ENCODE results near the gene TRIM22. TPM values are rescaled to one million over a fixed set of nuclear protein-coding genes. Genes with fewer than 3 reads are reported as not detected.
"Not testable (repeated sequence)": the region's sequence is repeated elsewhere in the genome, so short reads cannot be mapped to it uniquely, and the experiment has no call there.

Gene TRIM22
- polyA plus RNA-seq, 1 donor (not counting 4 experiments of a cell fraction or from before 2014, with no cell fraction given) = 119 TPM

DNA sequence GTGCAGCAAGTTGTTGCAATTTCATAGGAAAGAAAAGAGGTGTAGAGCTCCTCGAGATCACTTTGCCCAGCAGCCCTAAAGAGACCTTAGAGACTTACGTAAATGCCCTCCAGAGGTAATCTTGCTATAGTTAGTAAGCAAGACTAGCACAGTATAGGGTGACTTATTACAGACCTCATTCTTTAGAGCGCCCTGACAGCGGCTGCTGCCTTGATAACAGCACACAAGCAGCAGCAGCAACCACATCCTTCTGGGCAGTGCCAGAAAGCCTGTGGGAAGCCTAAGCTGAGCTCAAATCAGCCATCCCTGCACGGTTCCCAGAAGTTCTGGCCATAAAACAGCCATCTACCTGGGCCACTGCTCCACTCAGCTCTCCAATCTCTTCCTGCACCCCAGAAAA is 24.1 kb downstream of the TRIM22 start:
- no peaks in the 10 kb centered on the region for H4K20me1 ChIP-seq (ENCODE audit: control insufficient read depth, extremely low read depth, insufficient read depth, low read length)
- H3K27ac ChIP-seq (ENCODE audit: control insufficient read depth, insufficient read depth, low read length) = no peak overlapping the region
- no peaks in the 10 kb centered on the region for H3K36me3 ChIP-seq (ENCODE audit: control insufficient read depth in 2 of 2, extremely low read depth in 1 of 2, insufficient read depth in 2 of 2, low read length in 2 of 2)
- H3K4me2 ChIP-seq (ENCODE audit: control insufficient read depth, extremely low read depth, insufficient read depth, low read depth, low read length) = no peak overlapping the region
- no peak overlapping the region for H2AFZ ChIP-seq (ENCODE audit: control insufficient read depth, low read length)
- dilution Hi-C loops (cut with MboI; ENCODE audit: extremely low pct_ligation_motif_present, low sequenced_read_pairs) = no loop called here
- no peak overlapping the region for H3K9ac ChIP-seq (ENCODE audit: control insufficient read depth, extremely low read depth, insufficient read depth, low read length)
- no peaks in the 10 kb centered on the region for H3K4me1 ChIP-seq (ENCODE audit: control insufficient read depth, extremely low read depth, insufficient read depth, low read length)
- H3K79me2 ChIP-seq (ENCODE audit: control insufficient read depth, insufficient read depth, low read length) = no peaks in the 10 kb centered on the region
- no peaks in the 10 kb centered on the region for H3K9me3 ChIP-seq (ENCODE audit: control insufficient read depth, low read depth, low read length)
- TF ChIP-seq CTCF (optimal IDR thresholded peaks at IDR 0.05 in 1 of 3, IDR thresholded peaks at IDR 0.05 in 1 of 3, conservative IDR thresholded peaks at IDR 0.05 in 1 of 3; ENCODE audit: extremely low read depth in 1 of 3, insufficient read depth in 2 of 3, low read length in 3 of 3) = no peak
- no peak for TF ChIP-seq EZH2 (IDR thresholded peaks at IDR 0.05; ENCODE audit: low read length)
- no peak overlapping the region for H3K4me3 ChIP-seq (ENCODE audit: control insufficient read depth in 2 of 3, extremely low read depth in 1 of 3, insufficient read depth in 2 of 3, low read depth in 1 of 3, low read length in 3 of 3)
- FAIRE-seq (no peak), DNase-seq (ENCODE audit: low read depth, low spot score) (no peak)
- no peaks in the 10 kb centered on the region for H3K27me3 ChIP-seq (ENCODE audit: control insufficient read depth, extremely low read depth, insufficient read depth, low read length)
- no peaks in the 10 kb centered on the region for H3K9me1 ChIP-seq (ENCODE audit: control insufficient read depth, extremely low read depth, insufficient read depth, low read length)

DNA sequence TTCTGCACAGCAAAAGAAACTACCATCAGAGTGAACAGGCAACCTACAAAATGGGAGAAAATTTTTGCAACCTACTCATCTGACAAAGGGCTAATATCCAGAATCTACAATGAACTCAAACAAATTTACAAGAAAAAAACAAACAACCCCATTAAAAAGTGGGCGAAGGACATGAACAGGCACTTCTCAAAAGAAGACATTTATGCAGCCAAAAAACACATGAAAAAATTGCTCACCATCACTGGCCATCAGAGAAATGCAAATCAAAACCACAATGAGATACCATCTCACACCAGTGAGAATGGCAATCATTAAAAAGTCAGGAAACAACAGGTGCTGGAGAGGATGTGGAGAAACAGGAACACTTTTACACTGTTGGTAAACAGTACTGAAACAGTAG is 26.9 kb downstream of the TRIM22 start:
- H3K4me2 ChIP-seq (ENCODE audit: control insufficient read depth, extremely low read depth, insufficient read depth, low read depth, low read length); H3K9me1 ChIP-seq (ENCODE audit: control insufficient read depth, extremely low read depth, insufficient read depth, low read length); H3K4me1 ChIP-seq (ENCODE audit: control insufficient read depth, extremely low read depth, insufficient read depth, low read length); H3K4me3 ChIP-seq (ENCODE audit: control insufficient read depth in 2 of 3, extremely low read depth in 1 of 3, insufficient read depth in 2 of 3, low read depth in 1 of 3, low read length in 3 of 3); H4K20me1 ChIP-seq (ENCODE audit: control insufficient read depth, extremely low read depth, insufficient read depth, low read length); H3K9ac ChIP-seq (ENCODE audit: control insufficient read depth, extremely low read depth, insufficient read depth, low read length); H3K27me3 ChIP-seq (ENCODE audit: control insufficient read depth, extremely low read depth, insufficient read depth, low read length); H3K79me2 ChIP-seq (ENCODE audit: control insufficient read depth, insufficient read depth, low read length); dilution Hi-C loops (cut with MboI; ENCODE audit: extremely low pct_ligation_motif_present, low sequenced_read_pairs); DNase-seq (ENCODE audit: low read depth, low spot score); H3K36me3 ChIP-seq (ENCODE audit: control insufficient read depth in 2 of 2, extremely low read depth in 1 of 2, insufficient read depth in 2 of 2, low read length in 2 of 2); H3K9me3 ChIP-seq (ENCODE audit: control insufficient read depth, low read depth, low read length); H3K27ac ChIP-seq (ENCODE audit: control insufficient read depth, insufficient read depth, low read length); H2AFZ ChIP-seq (ENCODE audit: control insufficient read depth, low read length); FAIRE-seq: not testable (repeated sequence)

- H3K4me2 ChIP-seq (ENCODE audit: control insufficient read depth, extremely low read depth, insufficient read depth, low read depth, low read length) = no peak overlapping the region
- no peak overlapping the region for H3K4me3 ChIP-seq (ENCODE audit: control insufficient read depth in 2 of 3, extremely low read depth in 1 of 3, insufficient read depth in 2 of 3, low read depth in 1 of 3, low read length in 3 of 3)
- no peak for TF ChIP-seq CTCF (optimal IDR thresholded peaks at IDR 0.05 in 1 of 3, IDR thresholded peaks at IDR 0.05 in 1 of 3, conservative IDR thresholded peaks at IDR 0.05 in 1 of 3; ENCODE audit: extremely low read depth in 1 of 3, insufficient read depth in 2 of 3, low read length in 3 of 3)
- TF ChIP-seq EZH2 (IDR thresholded peaks at IDR 0.05; ENCODE audit: low read length) = no peak
- H3K27ac ChIP-seq (ENCODE audit: control insufficient read depth, insufficient read depth, low read length) = no peak overlapping the region
- no peaks in the 10 kb centered on the region for H3K9me3 ChIP-seq (ENCODE audit: control insufficient read depth, low read depth, low read length)
- no peaks in the 10 kb centered on the region for H3K4me1 ChIP-seq (ENCODE audit: control insufficient read depth, extremely low read depth, insufficient read depth, low read length)
- H3K27me3 ChIP-seq (ENCODE audit: control insufficient read depth, extremely low read depth, insufficient read depth, low read length) = no peaks in the 10 kb centered on the region
- no peaks in the 10 kb centered on the region for H3K79me2 ChIP-seq (ENCODE audit: control insufficient read depth, insufficient read depth, low read length)
- dilution Hi-C loops (cut with MboI; ENCODE audit: extremely low pct_ligation_motif_present, low sequenced_read_pairs) = no loop called here
- H3K9me1 ChIP-seq (ENCODE audit: control insufficient read depth, extremely low read depth, insufficient read depth, low read length) = no peaks in the 10 kb centered on the region
- H3K9ac ChIP-seq (ENCODE audit: control insufficient read depth, extremely low read depth, insufficient read depth, low read length) = no peak overlapping the region
- H2AFZ ChIP-seq (ENCODE audit: control insufficient read depth, low read length) = no peak overlapping the region
- DNase-seq (ENCODE audit: low read depth, low spot score) (no peak), FAIRE-seq (no peak)
- no peaks in the 10 kb centered on the region for H3K36me3 ChIP-seq (ENCODE audit: control insufficient read depth in 2 of 2, extremely low read depth in 1 of 2, insufficient read depth in 2 of 2, low read length in 2 of 2)
- H4K20me1 ChIP-seq (ENCODE audit: control insufficient read depth, extremely low read depth, insufficient read depth, low read length) = no peaks in the 10 kb centered on the region
Observed at GRCh38 chr11:5719703-5720495, 30.3 kb downstream of the TRIM22 start.

Data from keratinocyte (primary cell).